HepG2 (cell line): Measurements from ENCODE around the gene FAM53B. TPM values are rescaled to one million over a fixed set of nuclear protein-coding genes. Genes with fewer than 3 reads are reported as not detected.

Experiments
- ATF2 ChIP-seq: sonication (generic); formaldehyde crosslinking; IDR thresholded peaks from 2 replicates; pipeline ENCODE4 v1.4.0; 2020; ENCODE audit warnings: missing genetic modification reagents
- ATF4 ChIP-seq, 2 experiments: fragments of 450-650 bp in 1 of 2; sonication (generic) in 1 of 2; formaldehyde crosslinking; IDR thresholded peaks; 2 replicates each; pipeline versions ENCODE4 v1.5.0 to v1.8.0; 2020 to 2022; ENCODE audit warnings: mild to moderate bottlenecking in 1 of 2, missing genetic modification reagents in 1 of 2
- CSRNP2 ChIP-seq: sonication (generic); formaldehyde crosslinking; conservative IDR thresholded peaks from 2 replicates; pipeline ENCODE4 v1.8.0; 2022; ENCODE audit warnings: low read depth, missing genetic modification reagents
- DPF2 ChIP-seq: sonication (generic); formaldehyde crosslinking; IDR thresholded peaks from 2 replicates; pipeline ENCODE4 v1.4.0; 2020; ENCODE audit warnings: mild to moderate bottlenecking, low read depth, missing genetic modification reagents, borderline replicate concordance
- DR1 ChIP-seq: sonication (generic); formaldehyde crosslinking; IDR thresholded peaks from 2 replicates; pipeline ENCODE4 v1.8.0; 2021; ENCODE audit warnings: mild to moderate bottlenecking, missing genetic modification reagents, inconsistent platforms
- GMEB2 ChIP-seq: IDR thresholded peaks from 2 replicates; pipeline ENCODE4 v1.6.1; 2016; ENCODE audit warnings: missing biosample characterization, missing genetic modification reagents, low read depth
- NFE2L1 ChIP-seq: sonication (generic); formaldehyde crosslinking; IDR thresholded peaks from 2 replicates; pipeline ENCODE4 v1.4.0; 2020; ENCODE audit warnings: missing genetic modification reagents, mild to moderate bottlenecking, borderline replicate concordance
- NR0B2 ChIP-seq: sonication (generic); formaldehyde crosslinking; IDR thresholded peaks from 2 replicates; pipeline ENCODE4 v1.4.0; 2020; ENCODE audit warnings: mild to moderate bottlenecking, missing genetic modification reagents
- NR1H2 ChIP-seq: sonication (generic); formaldehyde crosslinking; IDR thresholded peaks from 2 replicates; pipeline ENCODE4 v1.8.1; 2022; ENCODE audit warnings: low read depth, missing genetic modification reagents, borderline replicate concordance
- NR2F2 ChIP-seq: IDR thresholded peaks from 2 replicates; pipeline ENCODE4 v1.6.1; 2012; ENCODE audit warnings: low read depth, inconsistent platforms, borderline replicate concordance
- ONECUT2 ChIP-seq: sonication (generic); formaldehyde crosslinking; IDR thresholded peaks from 2 replicates; pipeline ENCODE4 v1.4.0; 2020; ENCODE audit warnings: missing genetic modification reagents
- SIN3A ChIP-seq: IDR thresholded peaks from 2 replicates; pipeline ENCODE4 v1.6.1; 2011; ENCODE audit warnings: low read depth, mild to moderate bottlenecking, control low read depth, low read length, borderline replicate concordance
- SMAD1 ChIP-seq: sonication (generic); formaldehyde crosslinking; IDR thresholded peaks from 2 replicates; pipeline ENCODE4 v1.4.0; 2020; ENCODE audit warnings: missing genetic modification reagents, low read depth, mild to moderate bottlenecking, borderline replicate concordance
- TP53 ChIP-seq: sonication (generic); formaldehyde crosslinking; conservative IDR thresholded peaks from 2 replicates; pipeline ENCODE4 v1.4.0; 2020; ENCODE audit warnings: missing genetic modification reagents
- ZBTB37 ChIP-seq: sonication (generic); formaldehyde crosslinking; IDR thresholded peaks from 2 replicates; pipeline ENCODE4 v1.4.0; 2020; ENCODE audit warnings: mild to moderate bottlenecking, missing genetic modification reagents
- ZNF33A ChIP-seq: sonication (generic); formaldehyde crosslinking; IDR thresholded peaks from 2 replicates; pipeline ENCODE4 v1.5.1; 2020; ENCODE audit warnings: missing genetic modification reagents, mild to moderate bottlenecking, moderate library complexity, borderline replicate concordance
- ZNF367 ChIP-seq: sonication (generic); formaldehyde crosslinking; IDR thresholded peaks from 2 replicates; pipeline ENCODE4 v1.4.0; 2020; ENCODE audit warnings: missing genetic modification reagents, borderline replicate concordance
- ZNF562 ChIP-seq: sonication (generic); formaldehyde crosslinking; IDR thresholded peaks from 2 replicates; pipeline ENCODE4 v1.8.0; 2022; ENCODE audit warnings: missing genetic modification reagents, borderline replicate concordance
- ZNF670 ChIP-seq: sonication (generic); formaldehyde crosslinking; IDR thresholded peaks from 2 replicates; pipeline ENCODE4 v1.8.0; 2022; ENCODE audit warnings: mild to moderate bottlenecking, missing genetic modification reagents, borderline replicate concordance
- ZNF775 ChIP-seq: sonication (generic); formaldehyde crosslinking; IDR thresholded peaks from 2 replicates; pipeline ENCODE4 v1.4.0; 2020; ENCODE audit warnings: missing genetic modification reagents, mild to moderate bottlenecking, moderate library complexity, borderline replicate concordance
- ZNF780A ChIP-seq: sonication (generic); formaldehyde crosslinking; IDR thresholded peaks from 2 replicates; pipeline ENCODE4 v1.8.0; 2022; ENCODE audit warnings: mild to moderate bottlenecking, missing genetic modification reagents, moderate library complexity
- polyA plus RNA-seq, 8 experiments: library from polyadenylated mRNA; depleted of rRNA in 3 of 8; stranded (reverse) in 7 of 8; unstranded in 1 of 8; fragments of >200 nt; fragmentation: Illumina TruSeq in 4 of 8; extraction: Trizol in 4 of 8; gene quantifications; 2 replicates each; pipeline versions ENCODE4 v1.2.1 to v1.2.3, GENCODE V29; 2011 to 2016; ENCODE audit warnings: low read depth in 4 of 8, missing spikeins in 1 of 8, mixed read lengths in 1 of 8; ENCODE audit not compliant: insufficient read depth in 1 of 8
- total RNA-seq, 5 experiments: library from RNA; depleted of rRNA; stranded (reverse); fragments of >200 nt; fragmentation: Illumina TruSeq; extraction: Trizol; gene quantifications; 2 replicates each; pipeline ENCODE4 v1.2.3, GENCODE V29; 2016; ENCODE audit warnings: low read depth in 1 of 5

The FAM53B gene
- total and polyA plus RNA-seq, 2 of the 13 experiments (the other 11 are each of a cell fraction or from before 2014, with no cell fraction given) = 6.4 to 19.3 TPM

- TF ChIP-seq GMEB2 (no peak), NR1H2 (no peak), ZNF775 (CRISPR knock-in tag) (no peak), DR1 (CRISPR knock-in tag) (no peak), NR0B2 (CRISPR knock-in tag) (no peak), ZNF670 (CRISPR knock-in tag) (no peak), ATF4 (CRISPR knock-in tag; IDR thresholded peaks at IDR 0.05) (no peak; a peak in 1 of 4 replicates), TP53 (CRISPR knock-in tag) (no peak), ZNF562 (CRISPR knock-in tag) (no peak), SMAD1 (CRISPR knock-in tag) (no peak), ONECUT2 (CRISPR knock-in tag) (no peak), NFE2L1 (CRISPR knock-in tag) (no peak), NR2F2 (no peak), ZBTB37 (no peak), ATF2 (no peak), ZNF367 (CRISPR knock-in tag) (no peak), CSRNP2 (CRISPR knock-in tag) (no peak), SIN3A (no peak), DPF2 (CRISPR knock-in tag) (no peak), ZNF780A (CRISPR knock-in tag) (no peak), ZNF33A (CRISPR knock-in tag) (no peak)
Observed at GRCh38 chr10:124605856-124606812, 138.0 kb downstream of the FAM53B start (continued).
